ENCODE results near the gene SAMD7. TPM values are rescaled to one million over a fixed set of nuclear protein-coding genes. Genes with fewer than 3 reads are reported as not detected.

Gene SAMD7
- total RNA-seq, 6 experiments from 2014 or later: not detected

DNA sequence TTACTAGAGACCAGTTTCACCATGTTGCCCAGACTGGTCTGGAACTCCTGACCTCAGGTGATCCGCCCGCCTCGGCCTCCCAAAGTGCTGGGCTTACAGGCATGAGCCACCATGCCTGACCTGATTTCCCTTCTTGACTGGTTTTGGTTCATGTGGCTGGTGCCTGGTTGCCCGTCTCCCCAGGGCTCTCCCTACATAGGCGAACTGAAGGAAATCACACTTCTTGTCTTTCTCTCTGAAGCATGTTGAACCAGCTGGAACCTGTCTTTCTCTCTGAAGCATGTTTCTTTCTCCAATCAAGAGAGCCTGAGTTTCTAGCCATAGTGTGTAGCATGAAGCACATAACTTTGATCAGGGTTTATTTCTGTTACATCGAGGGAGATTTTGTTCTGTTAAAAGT, 16.3 kb upstream of the SAMD7 start:
- TF ChIP-seq, protein P1, sequence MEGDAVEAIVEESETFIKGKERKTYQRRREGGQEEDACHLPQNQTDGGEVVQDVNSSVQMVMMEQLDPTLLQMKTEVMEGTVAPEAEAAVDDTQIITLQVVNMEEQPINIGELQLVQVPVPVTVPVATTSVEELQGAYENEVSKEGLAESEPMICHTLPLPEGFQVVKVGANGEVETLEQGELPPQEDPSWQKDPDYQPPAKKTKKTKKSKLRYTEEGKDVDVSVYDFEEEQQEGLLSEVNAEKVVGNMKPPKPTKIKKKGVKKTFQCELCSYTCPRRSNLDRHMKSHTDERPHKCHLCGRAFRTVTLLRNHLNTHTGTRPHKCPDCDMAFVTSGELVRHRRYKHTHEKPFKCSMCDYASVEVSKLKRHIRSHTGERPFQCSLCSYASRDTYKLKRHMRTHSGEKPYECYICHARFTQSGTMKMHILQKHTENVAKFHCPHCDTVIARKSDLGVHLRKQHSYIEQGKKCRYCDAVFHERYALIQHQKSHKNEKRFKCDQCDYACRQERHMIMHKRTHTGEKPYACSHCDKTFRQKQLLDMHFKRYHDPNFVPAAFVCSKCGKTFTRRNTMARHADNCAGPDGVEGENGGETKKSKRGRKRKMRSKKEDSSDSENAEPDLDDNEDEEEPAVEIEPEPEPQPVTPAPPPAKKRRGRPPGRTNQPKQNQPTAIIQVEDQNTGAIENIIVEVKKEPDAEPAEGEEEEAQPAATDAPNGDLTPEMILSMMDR (IDR thresholded peaks at IDR 0.05): no peak
- Mint-ChIP-seq H3K4me3 (no peak overlapping the region), H3K9me3 (no peaks in the 10 kb centered on the region; the same call in 1 of the 2 replicates), H3K27ac (no peak overlapping the region), H3K27me3 (ENCODE audit: insufficient read depth) (peaks cover 2% of the 10 kb centered on the region), H3K36me3 (ENCODE audit: low read depth) (no peaks in the 10 kb centered on the region), H3K4me1 (ENCODE audit: low read depth) (no peaks in the 10 kb centered on the region)
- no peak for DNase-seq

DNA sequence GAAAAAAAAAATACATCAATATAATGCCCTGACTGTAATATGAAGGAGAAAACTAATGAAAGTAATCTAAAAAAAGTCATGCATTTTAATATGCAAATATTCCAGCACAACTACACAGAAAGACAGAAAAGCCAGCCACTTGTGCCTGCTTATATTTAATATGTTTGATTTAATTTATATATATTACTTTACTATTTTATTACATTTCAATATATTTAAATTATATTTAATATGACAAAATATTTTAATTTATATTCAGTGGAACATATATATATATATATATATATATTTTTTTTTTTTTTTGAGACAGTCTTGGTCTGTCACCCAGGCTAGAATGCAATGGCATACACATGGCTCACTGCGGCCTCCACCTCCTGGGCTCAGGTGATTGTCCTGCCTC, 14.1 kb upstream of the SAMD7 start:
- no peak for DNase-seq
- Mint-ChIP-seq H3K4me1 (ENCODE audit: low read depth) (no peaks in the 10 kb centered on the region), H3K36me3 (ENCODE audit: low read depth) (peaks cover 12% of the 10 kb centered on the region), H3K27me3 (ENCODE audit: insufficient read depth) (peaks cover 2% of the 10 kb centered on the region), H3K9me3 (peaks cover 17% of the 10 kb centered on the region), H3K4me3 (no peak overlapping the region), H3K27ac (no peak overlapping the region)
- TF ChIP-seq, protein P1 (IDR thresholded peaks at IDR 0.05): no peak

DNA sequence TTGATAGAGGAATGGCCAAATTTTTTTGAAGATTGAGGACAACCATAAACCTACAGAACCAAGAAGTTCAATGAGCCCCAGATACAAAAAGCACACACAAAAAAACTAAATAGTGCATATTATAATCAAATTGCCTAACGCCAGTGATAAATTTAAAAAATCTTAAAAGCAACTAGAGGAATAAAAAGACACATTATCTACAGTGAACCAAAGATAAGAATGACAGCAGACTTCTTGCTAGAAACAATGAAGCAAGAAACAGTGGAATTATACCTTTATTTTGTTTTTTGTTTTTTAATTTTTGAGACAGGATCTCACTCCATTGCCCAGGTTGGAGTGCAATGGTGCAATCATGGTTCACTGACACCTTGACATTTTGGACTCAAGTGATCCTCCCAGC, 9.9 kb upstream of the SAMD7 start:
- Mint-ChIP-seq H3K9me3 (peaks cover 25% of the 10 kb centered on the region), H3K36me3 (ENCODE audit: low read depth) (peaks cover 12% of the 10 kb centered on the region), H3K4me1 (ENCODE audit: low read depth) (no peaks in the 10 kb centered on the region), H3K27me3 (ENCODE audit: insufficient read depth) (peaks cover 1% of the 10 kb centered on the region), H3K27ac (no peak overlapping the region), H3K4me3 (no peak overlapping the region)
- DNase-seq: no peak
- TF ChIP-seq, protein P1 (IDR thresholded peaks at IDR 0.05): no peak

DNA sequence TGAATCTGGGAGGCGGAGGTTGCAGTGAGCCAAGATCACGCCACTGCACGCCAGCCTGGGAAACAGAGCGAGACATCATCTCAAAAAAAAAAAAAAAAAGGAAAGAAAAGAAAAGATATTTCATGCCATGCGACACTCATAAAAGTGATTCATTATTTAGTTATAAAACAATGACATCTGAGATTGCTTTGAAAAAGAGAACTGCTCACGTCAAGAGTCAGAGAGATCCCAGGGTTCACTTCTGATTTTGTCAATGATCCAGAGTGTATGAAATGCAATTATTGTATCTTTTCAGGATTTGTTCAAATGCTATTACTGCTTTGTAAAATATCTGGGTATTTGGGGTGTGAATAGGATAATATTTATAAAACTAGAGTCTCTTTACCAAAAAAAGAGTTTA, 6.0 kb upstream of the SAMD7 start:
- Mint-ChIP-seq H3K4me3 (no peak overlapping the region), H3K4me1 (ENCODE audit: low read depth) (no peaks in the 10 kb centered on the region), H3K27me3 (ENCODE audit: insufficient read depth) (peaks cover 6% of the 10 kb centered on the region), H3K36me3 (ENCODE audit: low read depth) (peaks cover 12% of the 10 kb centered on the region), H3K9me3 (peaks cover 24% of the 10 kb centered on the region), H3K27ac (no peak overlapping the region)
- DNase-seq: no peak
- TF ChIP-seq, protein P1 (IDR thresholded peaks at IDR 0.05): no peak

- no peaks in the 10 kb centered on the region for H3K4me1 Mint-ChIP-seq (ENCODE audit: low read depth)
- no peak for DNase-seq
- no peak overlapping the region for H3K27ac Mint-ChIP-seq
- TF ChIP-seq, protein P1 (IDR thresholded peaks at IDR 0.05): no peak
- peaks cover 10% of the 10 kb centered on the region for H3K27me3 Mint-ChIP-seq (ENCODE audit: insufficient read depth)
- no peaks in the 10 kb centered on the region for H3K36me3 Mint-ChIP-seq (ENCODE audit: low read depth)
- peaks cover 8% of the 10 kb centered on the region; the same call in 1 of the 2 replicates for H3K9me3 Mint-ChIP-seq
- H3K4me3 Mint-ChIP-seq: no peak overlapping the region
Observed at GRCh38 chr3:169907476-169907875, 3.9 kb upstream of the SAMD7 start.

DNA sequence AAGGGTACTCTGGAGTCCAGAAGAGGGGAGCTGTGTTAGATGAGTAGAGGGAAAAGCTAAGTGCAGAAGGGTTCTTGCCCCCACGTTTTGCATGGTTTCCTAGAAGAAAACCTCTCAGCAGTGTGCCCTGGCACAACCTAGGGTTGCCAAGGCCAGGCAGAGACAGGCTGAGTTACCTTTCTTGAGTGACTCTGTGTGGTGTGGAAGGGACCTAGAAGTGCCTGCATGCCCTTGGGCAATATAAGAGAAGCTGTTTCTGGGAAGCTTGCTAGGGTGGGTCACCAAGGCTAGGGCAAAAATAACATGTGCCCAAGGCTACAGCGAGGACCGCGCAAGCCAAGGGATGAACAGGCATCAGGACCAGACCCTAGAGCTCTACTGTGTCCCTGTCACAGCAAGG, 3.4 kb upstream of the SAMD7 start:
- H3K27ac Mint-ChIP-seq: no peak overlapping the region
- peaks cover 10% of the 10 kb centered on the region for H3K27me3 Mint-ChIP-seq (ENCODE audit: insufficient read depth)

More for the DNA sequence above, 3.4 kb upstream of the SAMD7 start:
- Mint-ChIP-seq H3K36me3 (ENCODE audit: low read depth) (no peaks in the 10 kb centered on the region), H3K4me1 (ENCODE audit: low read depth) (no peaks in the 10 kb centered on the region), H3K9me3 (peaks cover 6% of the 10 kb centered on the region; the same call in 1 of the 2 replicates), H3K4me3 (no peak overlapping the region)
- DNase-seq: no peak
- TF ChIP-seq, protein P1 (IDR thresholded peaks at IDR 0.05): no peak

Data from HFFc6 (cell line).